Germinal center (tissue), 1 donor: Measurements from ENCODE around the gene EME1.
"Not testable (repeated sequence)": the region's sequence is repeated elsewhere in the genome, so short reads cannot be mapped to it uniquely, and the experiment has no call there.

Experiments used
- DNase-seq: peaks from one replicate; pipeline ENCODE4 v3.0.0; 2012; ENCODE audit warnings: mixed read lengths, low spot score

The EME1 gene

GRCh38 chr17:50426814-50427787, 54.1 kb downstream of the EME1 start:
- peak; percentile 35 for DNase-seq

GRCh38 chr17:50428126-50428525, 55.1 kb downstream of the EME1 start:
- not testable (repeated sequence) for DNase-seq

- no peak for DNase-seq
Observed at GRCh38 chr17:50428831-50429424, 55.9 kb downstream of the EME1 start.

GRCh38 chr17:50429793-50430192, 56.8 kb downstream of the EME1 start:
- DNase-seq, result no peak
